GM18517 (cell line): ENCODE measurements around the gene PPCS.

Experiments used
- ATAC-seq: cut with Tn5 transposase; IDR thresholded peaks from one replicate; pipeline ENCODE4 v1.9.1; 2021; ENCODE audit warnings: mild to moderate bottlenecking, moderate library complexity; ENCODE audit not compliant: unreplicated experiment

The PPCS gene

GRCh38 chr1:42456010-42456753 lies at the start of gene PPCS, which contains the start of gene ZMYND12:
PPCS (plus strand) TSS chr1:42456543; CDS start chr1:42456566, 23 bp downstream.
ZMYND12 (minus strand) TSS chr1:42456022; CDS start chr1:42455997, 25 bp downstream.
- ATAC-seq = peak; percentile 76

- no peak for ATAC-seq
These were observed 41.5 kb upstream of the PPCS start for GRCh38 chr1:42414551-42415496.

GRCh38 chr1:42417166-42417565 lies 39.2 kb upstream of the PPCS start:
- ATAC-seq = no peak

DNA sequence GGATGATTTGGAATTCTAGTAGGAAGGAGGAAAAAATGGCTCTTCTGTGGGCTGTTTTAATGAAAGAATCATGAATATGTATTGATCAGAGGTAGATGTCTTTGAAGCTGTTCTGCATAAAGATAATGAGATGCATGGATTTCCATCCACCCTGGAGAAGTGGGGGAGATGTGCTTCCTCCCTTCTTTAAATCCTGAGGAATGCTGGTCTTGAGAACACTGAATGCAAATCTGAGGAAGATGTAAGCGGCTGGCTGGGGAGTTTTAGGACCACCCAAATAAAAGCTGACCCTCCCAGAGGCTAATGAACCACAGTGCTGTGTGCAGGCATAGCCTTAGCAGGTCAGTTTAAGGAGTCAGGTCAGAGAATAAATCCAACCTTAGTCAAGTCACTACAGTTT lies 37.8 kb upstream of the PPCS start:
- no peak for ATAC-seq

DNA sequence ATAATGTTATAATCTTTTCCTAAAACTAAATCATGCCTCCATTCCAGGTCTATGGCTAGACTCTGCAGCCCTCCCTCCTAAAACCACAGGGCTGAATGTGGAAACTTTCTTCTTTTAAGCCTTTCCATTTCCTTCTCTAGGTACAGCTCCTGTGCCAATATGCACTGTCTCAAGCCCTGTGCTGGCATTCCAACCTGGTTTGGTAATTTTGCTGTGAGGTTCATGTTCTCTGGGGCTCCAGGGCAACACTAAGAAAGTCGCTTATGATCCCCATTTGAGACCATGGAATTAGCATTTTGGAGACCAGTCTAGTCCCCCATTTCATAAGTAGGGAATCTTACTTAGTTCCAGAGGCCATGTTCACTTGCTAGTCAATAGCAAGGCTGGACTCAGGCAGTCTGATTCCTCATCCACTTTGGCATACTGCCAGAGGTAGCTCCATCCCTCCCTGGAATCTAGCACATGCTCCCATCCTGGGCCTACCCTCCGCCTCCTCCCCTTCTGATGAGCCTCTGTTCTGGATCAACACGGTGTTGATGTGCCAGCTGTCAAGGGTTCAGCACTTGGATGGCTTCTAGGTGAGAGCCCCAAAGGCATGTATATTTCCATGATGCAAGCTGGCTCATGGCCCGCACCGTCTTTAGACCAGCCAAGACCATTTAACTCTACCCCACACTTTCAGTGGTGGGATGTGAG lies 37.1 kb upstream of the PPCS start:
- ATAC-seq = no peak

DNA sequence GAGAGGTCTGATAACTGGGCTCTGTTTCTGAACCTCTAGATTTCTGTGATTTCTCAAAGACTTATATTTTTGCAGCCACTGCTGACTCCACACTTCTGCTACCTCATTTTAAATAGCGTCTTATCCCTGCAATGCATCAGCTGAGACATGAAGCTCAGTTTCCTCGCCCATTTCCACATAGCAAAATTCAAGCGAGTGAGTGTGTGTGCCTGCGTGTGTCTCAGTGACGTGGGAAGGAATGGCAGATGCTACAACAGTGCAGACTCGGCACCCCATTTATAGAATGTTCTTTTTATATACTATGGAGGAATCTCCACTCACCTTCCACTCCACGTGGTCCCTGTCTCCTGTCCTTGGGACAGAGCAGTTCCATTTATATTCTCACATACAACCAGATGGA lies 36.2 kb upstream of the PPCS start:
- ATAC-seq = no peak

DNA sequence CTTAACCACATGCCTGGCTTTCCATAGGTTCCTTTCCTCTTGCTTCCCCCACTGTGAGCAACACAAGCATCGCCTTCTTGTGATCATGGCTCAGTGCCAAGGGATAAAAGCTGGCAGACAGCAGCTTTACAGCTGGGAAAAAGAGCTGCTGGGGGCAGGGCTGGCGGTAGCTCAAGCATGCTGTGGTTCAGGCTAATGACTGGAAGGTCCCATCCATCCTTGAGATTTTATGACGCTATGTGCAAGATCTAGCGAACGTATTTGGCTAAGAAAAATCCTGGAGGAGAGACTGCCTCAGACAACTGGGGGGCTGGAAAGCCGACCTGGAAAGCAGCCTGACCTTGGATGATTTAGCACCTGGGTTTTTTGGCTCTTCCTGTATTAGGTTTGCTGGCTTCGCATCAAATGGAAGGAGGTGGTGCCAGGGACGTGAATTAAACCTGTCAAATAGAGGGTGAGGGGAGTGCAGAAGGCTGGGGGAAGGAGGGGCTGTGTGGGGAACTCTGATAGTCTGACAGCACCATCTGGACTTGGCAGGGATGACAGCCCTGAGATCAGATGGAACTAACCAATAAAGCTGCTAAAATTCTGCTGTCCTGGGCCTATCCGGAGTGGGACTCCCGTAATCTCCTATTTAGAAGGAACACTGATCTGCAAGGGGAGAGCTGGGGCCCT lies 35.3 kb upstream of the PPCS start:
- no peak for ATAC-seq

- ATAC-seq = no peak
These were observed 33.6 kb upstream of the PPCS start for GRCh38 chr1:42422737-42423136.

DNA sequence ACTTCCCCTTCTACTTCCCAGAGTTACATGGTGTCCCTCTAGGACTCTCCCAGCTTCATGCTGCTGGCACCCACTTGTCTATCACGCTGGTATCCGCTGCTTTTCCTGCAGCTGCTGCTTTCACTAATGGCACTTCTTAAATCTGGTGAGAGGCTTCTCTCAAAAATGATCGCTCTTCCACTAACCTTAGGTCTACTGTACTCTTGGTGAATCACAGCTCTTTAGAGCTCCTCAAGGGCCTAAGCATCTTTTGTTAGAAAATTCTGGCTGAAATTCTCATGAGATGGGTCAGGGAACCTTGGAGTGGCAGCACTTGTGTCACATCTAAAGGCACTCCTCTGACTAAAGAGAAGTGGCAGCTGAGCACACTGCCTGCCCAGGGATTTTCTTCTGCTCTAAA lies 32.7 kb upstream of the PPCS start:
- no peak for ATAC-seq

GRCh38 chr1:42424201-42424600 lies 32.1 kb upstream of the PPCS start:
- ATAC-seq = no peak

DNA sequence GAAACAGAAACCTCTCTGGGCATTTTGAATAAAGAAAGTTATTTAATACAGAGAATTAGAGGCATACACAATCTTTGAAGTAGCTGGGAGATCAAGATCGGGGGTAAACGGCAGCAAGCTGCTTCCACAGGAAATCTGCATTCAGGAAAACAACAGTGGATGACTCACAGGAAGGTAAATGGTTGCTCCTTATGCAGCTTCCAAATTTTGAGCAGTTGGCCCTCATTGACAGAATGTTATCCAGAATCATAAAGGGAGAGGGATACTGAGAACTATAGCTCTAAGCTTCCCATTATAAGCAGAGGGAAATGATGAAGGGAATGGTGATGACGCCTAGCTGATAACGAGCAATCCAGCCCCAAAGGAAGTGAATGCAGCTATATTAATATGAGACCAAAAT lies 29.1 kb upstream of the PPCS start:
- ATAC-seq = no peak

- no peak for ATAC-seq
These were observed 26.7 kb upstream of the PPCS start for GRCh38 chr1:42429603-42430002.

GRCh38 chr1:42430286-42431135 lies 25.8 kb upstream of the PPCS start:
- ATAC-seq = no peak

- ATAC-seq = no peak
These were observed 24.8 kb upstream of the PPCS start for GRCh38 chr1:42431514-42431913.

DNA sequence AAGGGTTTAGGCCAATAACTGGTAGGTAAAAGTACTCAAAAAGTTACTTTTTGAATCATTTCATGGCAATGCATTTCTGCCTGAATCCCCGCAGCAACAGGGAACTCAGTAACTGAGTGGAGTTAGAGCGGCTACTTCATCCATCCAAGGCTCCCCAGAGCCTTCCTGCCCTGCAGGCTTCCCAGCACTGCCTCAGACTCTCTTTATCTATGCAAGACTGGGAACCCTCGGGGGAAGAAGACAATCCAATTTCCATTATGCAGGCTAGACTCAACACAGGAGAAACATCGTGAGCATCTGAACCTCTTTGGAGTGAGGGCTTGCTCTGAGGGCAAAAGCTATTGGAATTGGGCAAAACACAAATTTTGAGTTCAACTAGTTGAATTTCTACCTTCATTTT lies 23.6 kb upstream of the PPCS start:
- no peak for ATAC-seq

DNA sequence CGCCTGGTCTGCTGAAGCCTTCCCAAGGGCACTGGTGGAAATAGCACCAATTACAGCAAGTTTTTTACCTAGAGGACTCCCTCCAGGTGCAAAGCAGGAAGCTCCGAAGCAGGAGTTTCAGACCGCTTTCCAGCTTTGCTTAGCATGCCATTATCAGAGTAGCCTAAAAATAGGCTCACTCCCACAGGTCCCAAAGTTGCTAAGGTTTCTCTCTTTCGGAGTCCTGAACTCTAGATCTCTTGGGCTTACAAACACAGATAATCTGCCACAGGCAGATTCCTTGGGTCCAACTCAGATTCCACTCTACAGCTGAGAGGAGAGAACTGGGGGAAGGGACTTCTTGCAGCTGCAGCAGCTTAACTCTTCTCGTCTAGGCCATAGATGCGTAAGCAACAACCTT lies 23.0 kb upstream of the PPCS start:
- no peak for ATAC-seq

- no peak for ATAC-seq
These were observed 22.0 kb upstream of the PPCS start for GRCh38 chr1:42434340-42434739.

DNA sequence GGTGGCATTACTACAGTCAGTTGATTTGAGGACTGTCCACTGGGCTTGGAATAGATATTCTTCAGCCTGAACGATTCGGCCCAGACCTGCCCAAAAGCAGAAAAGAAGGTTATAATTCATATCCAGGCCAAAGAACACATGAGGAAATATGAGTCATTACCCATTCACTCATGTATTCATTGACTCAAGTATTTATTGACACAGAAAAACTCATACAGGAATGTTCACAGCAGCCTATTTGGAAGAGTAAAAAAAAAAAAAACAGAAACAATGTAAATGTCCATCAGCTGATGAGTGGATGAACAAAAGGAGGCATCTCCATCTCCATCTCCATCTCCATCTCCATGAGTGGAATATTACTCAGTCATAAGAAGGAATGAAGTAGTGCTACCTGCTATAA lies 16.4 kb upstream of the PPCS start:
- no peak for ATAC-seq

DNA sequence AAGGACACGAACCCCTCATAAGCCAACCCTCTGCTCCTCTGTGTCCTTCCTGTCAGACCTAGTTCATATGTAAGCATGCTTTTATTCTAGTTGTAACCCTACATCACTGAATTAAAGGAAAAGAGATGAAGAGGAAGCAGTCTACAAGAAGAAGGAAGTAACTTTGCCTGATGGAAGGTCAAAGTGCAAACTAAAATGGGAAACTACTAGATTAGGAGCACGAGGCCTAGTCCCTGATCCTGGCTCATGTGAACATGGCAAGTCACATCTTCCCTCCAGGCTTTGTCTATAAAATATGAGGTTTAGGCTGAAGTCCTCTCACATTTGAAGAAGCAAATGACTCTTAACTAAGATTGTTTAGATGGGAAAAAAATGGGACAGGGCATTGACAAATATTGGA lies 13.7 kb upstream of the PPCS start:
- ATAC-seq = no peak

GRCh38 chr1:42449256-42449655 lies 7.1 kb upstream of the PPCS start:
- ATAC-seq = no peak
